Stimulated activated memory B cell treated with anti-CD40 and anti-IgM and Interleukin-4, amounts not matched to agents 10 μg/mL and 1 μg/mL and 100 μg/mL, for 72 hours (primary cell): ENCODE data around the gene JAZF1.

Source experiments
- ATAC-seq: fragments of 150-1000 bp; cut with Tn5 transposase; 2 replicates; pipeline ENCODE4 v1.10.0; 2021
- H3K27ac Mint-ChIP-seq: one replicate; pipeline ENCODE4 v1.8.0; 2022; ENCODE audit warnings: mild to moderate bottlenecking, mixed read lengths
- H3K27me3 Mint-ChIP-seq: one replicate; pipeline ENCODE4 v1.8.0; 2022; ENCODE audit warnings: mixed read lengths
- H3K36me3 Mint-ChIP-seq: one replicate; pipeline ENCODE4 v1.8.0; 2022; ENCODE audit warnings: mixed read lengths
- H3K4me1 Mint-ChIP-seq: one replicate; pipeline ENCODE4 v1.8.0; 2022; ENCODE audit warnings: mixed read lengths
- H3K4me3 Mint-ChIP-seq: one replicate; pipeline ENCODE4 v1.8.0; 2022; ENCODE audit warnings: mild to moderate bottlenecking, moderate library complexity, mixed read lengths
- H3K9me3 Mint-ChIP-seq: one replicate; pipeline ENCODE4 v1.8.0; 2022; ENCODE audit warnings: mixed read lengths

JAZF1 gene

DNA sequence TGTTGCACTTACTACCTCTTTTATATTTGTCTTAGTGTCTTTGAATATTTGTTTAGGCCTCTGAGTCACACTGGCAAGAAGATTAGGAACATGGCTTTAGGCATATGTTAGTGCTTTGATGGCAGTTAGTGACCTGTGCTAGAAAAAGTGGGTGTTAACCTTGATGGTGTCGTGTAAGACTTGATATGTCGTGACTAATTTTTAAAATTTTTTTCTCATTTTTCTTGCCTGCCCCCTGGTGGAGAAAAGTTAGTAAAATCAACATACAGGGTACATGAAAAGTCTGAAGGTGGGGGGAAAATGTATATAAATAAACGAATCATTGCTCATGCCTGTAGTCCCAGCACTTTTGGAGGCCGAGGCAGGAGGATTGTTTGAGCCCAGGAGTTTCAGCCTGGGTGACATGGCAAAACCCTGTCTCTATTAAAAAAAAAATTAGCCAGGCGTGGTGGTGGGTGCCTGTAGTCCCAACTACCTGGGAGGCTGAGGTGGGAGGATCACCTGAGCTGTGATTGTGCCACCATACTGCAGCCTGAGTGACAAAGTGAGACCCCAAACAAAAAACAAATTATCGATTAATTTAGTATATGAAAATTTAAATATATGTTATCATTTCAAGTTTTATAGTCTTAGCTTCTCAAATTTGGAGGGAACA is 396.1 kb downstream of the JAZF1 start:
- H3K36me3 Mint-ChIP-seq: peaks cover 34% of the 10 kb centered on the region
- H3K9me3 Mint-ChIP-seq: no peaks in the 10 kb centered on the region
- no peaks in the 10 kb centered on the region for H3K27me3 Mint-ChIP-seq
- peaks cover 6% of the 10 kb centered on the region for H3K4me1 Mint-ChIP-seq
- no peak for ATAC-seq
- no peak overlapping the region for H3K4me3 Mint-ChIP-seq
- no peak overlapping the region for H3K27ac Mint-ChIP-seq

- Mint-ChIP-seq H3K4me3 (no peak overlapping the region), H3K27me3 (no peaks in the 10 kb centered on the region), H3K36me3 (peaks cover 20% of the 10 kb centered on the region), H3K4me1 (peaks cover 6% of the 10 kb centered on the region), H3K9me3 (no peaks in the 10 kb centered on the region), H3K27ac (no peak overlapping the region)
- no peak for ATAC-seq
Measured at GRCh38 chr7:27782849-27783248, 397.7 kb downstream of the JAZF1 start.

DNA sequence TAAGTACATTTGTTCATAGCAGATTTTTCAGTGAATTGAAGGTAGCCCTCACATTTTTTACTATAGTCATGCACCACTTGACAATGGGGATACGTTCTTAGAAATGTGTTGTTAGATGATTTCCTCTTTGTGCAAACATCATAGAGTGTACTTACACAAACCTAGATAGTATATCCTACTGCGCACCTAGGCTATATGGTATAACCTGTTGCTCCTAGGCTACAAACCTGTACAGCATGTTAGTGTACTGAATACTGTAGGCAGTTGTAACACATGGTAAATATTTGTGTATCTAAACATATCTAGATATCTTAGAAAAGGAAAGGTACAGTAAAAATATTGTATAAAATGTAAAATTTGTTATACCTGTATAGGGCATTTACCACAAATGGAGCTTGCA is 399.4 kb downstream of the JAZF1 start:
- no peak overlapping the region for H3K4me3 Mint-ChIP-seq
- H3K9me3 Mint-ChIP-seq: no peaks in the 10 kb centered on the region
- no peak for ATAC-seq
- H3K36me3 Mint-ChIP-seq: peaks cover 17% of the 10 kb centered on the region
- H3K27ac Mint-ChIP-seq: no peak overlapping the region
- H3K4me1 Mint-ChIP-seq: peaks cover 11% of the 10 kb centered on the region
- no peaks in the 10 kb centered on the region for H3K27me3 Mint-ChIP-seq
